22Rv1 (cell line): ENCODE results near the gene RNGTT.

Experiments
- H3K27ac ChIP-seq: fragments of 450-650 bp; 2 replicates; pipeline ENCODE4 v1.5.1; 2017
- ZFX ChIP-seq: fragments of 450-650 bp; IDR thresholded peaks from 2 replicates; pipeline ENCODE4 v1.6.1; 2017; ENCODE audit warnings: antibody characterized with exemption, borderline replicate concordance
- TF ChIP-seq, protein P1 (sequence below): fragments of 450-650 bp; IDR thresholded peaks from 2 replicates; pipeline ENCODE4 v1.5.1; 2017; ENCODE audit warnings: mild to moderate bottlenecking

RNGTT gene

DNA sequence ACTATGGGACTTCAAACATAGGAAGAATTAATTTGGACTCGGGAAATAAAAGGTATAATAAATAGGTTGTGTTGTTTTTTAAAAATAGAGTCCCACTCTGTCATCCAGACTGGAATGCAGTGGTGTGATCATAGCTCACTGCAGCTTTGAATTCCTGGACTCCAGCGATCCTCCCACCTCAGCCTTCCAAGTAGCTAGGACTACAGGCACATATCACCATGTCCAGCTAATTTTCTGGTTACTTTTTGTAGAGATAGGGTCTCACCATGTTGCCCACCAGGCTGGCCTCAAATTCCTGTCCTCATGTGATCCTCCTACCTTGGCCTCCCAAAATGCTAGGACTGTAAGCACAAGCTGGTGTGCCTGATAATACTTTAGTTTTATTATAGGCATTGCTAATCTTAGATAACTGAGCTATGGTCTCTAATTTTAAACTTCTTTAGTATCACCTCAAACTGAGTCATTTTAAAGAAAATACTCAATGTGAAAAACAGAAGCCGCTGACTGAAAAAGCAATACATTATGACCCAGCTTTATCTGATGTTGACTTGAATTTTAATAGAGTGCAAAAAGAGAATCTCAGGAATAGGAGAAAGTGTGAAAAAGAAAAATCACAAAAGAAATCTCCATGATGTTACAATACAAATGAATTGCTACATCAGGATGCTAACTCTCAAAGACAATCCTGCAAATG lies 251.0 kb downstream of the RNGTT start:
- no peak overlapping the region for H3K27ac ChIP-seq
- TF ChIP-seq, protein P1, sequence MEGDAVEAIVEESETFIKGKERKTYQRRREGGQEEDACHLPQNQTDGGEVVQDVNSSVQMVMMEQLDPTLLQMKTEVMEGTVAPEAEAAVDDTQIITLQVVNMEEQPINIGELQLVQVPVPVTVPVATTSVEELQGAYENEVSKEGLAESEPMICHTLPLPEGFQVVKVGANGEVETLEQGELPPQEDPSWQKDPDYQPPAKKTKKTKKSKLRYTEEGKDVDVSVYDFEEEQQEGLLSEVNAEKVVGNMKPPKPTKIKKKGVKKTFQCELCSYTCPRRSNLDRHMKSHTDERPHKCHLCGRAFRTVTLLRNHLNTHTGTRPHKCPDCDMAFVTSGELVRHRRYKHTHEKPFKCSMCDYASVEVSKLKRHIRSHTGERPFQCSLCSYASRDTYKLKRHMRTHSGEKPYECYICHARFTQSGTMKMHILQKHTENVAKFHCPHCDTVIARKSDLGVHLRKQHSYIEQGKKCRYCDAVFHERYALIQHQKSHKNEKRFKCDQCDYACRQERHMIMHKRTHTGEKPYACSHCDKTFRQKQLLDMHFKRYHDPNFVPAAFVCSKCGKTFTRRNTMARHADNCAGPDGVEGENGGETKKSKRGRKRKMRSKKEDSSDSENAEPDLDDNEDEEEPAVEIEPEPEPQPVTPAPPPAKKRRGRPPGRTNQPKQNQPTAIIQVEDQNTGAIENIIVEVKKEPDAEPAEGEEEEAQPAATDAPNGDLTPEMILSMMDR, result no peak
- no peak for TF ChIP-seq ZFX

DNA sequence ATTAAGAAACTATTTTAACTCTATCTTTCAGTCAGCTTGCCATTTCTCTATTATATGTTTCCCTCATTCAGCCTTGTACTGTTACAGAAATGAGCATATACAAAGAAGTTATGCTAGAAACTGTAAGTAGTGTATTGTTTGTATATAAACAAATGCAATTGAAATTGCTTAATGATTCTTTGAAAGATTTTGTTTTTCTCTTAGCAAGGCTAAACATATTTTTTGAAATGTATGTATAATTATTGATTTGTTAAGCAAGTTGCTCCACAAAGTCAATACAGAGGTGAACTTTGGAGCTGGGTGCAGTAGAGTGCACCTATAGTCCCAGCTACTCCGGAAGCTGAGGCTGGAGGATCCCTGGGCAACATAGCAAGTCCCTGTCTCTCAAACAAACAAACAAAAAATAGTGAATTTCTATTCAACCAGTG lies 253.6 kb downstream of the RNGTT start:
- TF ChIP-seq, protein P1, result no peak
- TF ChIP-seq ZFX, result no peak

DNA sequence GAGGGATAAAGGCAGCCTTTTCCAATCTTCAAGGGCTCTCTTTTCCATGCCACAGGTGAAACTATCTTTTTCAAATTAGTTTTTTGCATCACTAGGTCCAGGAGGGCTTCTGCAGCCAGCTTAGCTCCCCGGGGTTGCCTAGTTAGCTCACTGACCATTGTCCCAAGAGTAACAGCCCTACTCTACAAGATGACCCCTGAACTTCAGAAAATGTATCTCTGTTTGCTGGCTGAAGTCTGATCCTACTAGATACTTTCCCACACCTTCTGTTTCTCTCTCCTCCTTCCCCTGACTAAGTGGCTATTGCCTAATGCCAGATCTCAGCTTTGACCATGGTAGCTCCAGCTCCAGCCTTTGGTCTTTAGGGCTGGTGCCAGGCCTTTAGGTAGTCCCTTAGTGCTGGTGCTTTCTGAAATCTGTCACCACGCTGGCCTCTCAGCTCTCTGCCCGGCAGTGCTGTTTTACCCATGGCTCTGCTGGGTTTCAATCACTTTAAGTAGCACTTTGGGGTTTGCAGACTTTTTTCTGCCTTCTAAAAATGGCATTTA lies 255.1 kb downstream of the RNGTT start:
- H3K27ac ChIP-seq, result no peak overlapping the region
- TF ChIP-seq ZFX, result no peak
- TF ChIP-seq, protein P1, result no peak

More for the DNA sequence above, 253.6 kb downstream of the RNGTT start:
- no peak overlapping the region for H3K27ac ChIP-seq

DNA sequence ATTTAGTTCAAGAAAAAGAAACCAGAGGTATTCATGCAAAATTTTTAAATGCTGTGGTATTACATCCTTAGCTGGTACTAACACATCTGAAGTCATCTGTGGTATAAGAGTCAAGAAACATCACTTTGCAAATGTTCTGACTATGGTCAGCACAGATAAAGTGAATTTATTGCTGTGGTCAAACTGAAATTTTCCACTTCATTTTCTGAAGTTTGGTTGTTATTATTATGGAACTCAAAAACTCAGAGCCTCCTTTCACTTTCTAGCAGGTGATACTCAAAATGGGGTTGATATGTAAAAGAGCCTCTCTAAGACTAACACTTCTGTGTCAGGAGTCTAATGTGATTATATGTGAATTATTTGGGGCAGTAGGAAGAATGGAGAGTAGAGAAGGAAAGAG lies 257.8 kb downstream of the RNGTT start:
- TF ChIP-seq, protein P1, result no peak
- TF ChIP-seq ZFX, result no peak
- no peak overlapping the region for H3K27ac ChIP-seq

DNA sequence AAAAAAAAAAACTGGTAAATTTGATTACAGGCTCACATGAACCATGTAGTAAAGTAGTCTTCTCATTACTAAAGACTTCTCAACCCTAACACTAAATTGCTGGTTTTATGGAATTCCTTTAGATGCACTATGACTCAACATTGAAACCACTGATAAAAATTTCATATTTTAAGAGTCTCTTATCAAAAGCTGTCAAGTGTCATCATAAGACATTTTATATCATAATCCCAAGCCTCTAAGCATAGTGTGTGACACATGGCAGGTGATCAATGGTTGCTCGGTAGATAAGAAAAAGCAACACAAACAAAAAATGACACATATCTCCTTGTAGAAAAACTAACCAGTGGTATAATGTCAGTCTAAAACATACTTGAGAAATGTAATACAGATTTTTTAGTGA lies 258.4 kb downstream of the RNGTT start:
- no peak overlapping the region for H3K27ac ChIP-seq
- TF ChIP-seq, protein P1, result no peak
- no peak for TF ChIP-seq ZFX

DNA sequence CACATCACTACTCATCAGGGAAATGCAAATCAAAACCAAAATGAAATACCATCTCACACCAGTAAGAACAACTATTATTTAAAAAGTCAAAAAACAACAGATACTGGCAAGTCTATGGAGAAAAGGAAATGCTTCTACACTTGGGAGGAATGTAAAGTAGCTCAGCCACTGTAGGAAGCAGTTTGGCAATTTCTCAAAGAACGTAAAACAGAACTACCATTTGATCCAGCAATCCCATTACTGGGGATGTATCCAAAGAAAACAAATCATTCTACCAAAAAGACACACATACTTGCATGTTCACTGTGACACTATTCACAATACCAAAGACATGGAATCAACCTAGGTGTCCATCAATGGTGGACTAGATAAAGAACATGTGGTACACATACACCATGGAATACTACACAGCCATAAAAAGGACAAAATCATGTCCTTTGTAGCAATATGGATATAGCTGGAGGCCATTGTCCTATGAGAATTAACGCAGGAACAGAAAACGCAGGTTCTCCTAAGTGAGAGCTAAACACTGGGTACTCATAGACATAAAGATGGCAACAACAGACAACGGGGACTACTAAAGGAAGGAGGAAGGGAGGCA lies 260.4 kb downstream of the RNGTT start:
- TF ChIP-seq ZFX, result no peak
- TF ChIP-seq, protein P1, result no peak

DNA sequence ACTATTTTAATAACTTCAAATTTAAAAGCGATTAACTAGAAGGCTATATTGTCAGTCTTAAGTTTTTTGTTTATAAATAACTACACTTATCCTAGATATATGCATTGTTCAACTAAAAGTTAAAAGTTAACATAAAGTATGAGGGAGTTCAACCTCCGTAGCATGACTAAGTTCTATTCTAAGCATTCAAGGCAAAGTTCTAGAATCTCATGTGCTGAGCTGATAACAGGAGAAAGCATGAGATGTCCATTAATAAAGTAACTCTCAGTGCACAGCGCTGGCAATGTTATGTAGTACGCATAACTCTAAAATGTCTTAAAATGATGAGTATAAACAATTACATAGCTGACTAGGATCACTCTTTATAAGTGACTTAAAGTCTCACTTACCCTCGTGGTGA lies 264.8 kb downstream of the RNGTT start:
- no peak overlapping the region for H3K27ac ChIP-seq
- TF ChIP-seq, protein P1, result no peak
- TF ChIP-seq ZFX, result no peak

More for the DNA sequence above, 260.4 kb downstream of the RNGTT start:
- H3K27ac ChIP-seq, result no peak overlapping the region
